Airway epithelial cell (primary cell): ENCODE measurements around the gene PCDHGB3. TPM values are rescaled to one million over a fixed set of nuclear protein-coding genes. Genes with fewer than 3 reads are reported as not detected.

Experiments used
- total RNA-seq: library from RNA; depleted of rRNA; stranded (reverse); fragments of >200 nt; gene quantifications from 2 replicates; pipeline ENCODE4 v1.2.3, GENCODE V29; 2015

PCDHGB3 gene
- total RNA-seq, 1 donor from 2014 or later = 0.46 TPM

DNA sequence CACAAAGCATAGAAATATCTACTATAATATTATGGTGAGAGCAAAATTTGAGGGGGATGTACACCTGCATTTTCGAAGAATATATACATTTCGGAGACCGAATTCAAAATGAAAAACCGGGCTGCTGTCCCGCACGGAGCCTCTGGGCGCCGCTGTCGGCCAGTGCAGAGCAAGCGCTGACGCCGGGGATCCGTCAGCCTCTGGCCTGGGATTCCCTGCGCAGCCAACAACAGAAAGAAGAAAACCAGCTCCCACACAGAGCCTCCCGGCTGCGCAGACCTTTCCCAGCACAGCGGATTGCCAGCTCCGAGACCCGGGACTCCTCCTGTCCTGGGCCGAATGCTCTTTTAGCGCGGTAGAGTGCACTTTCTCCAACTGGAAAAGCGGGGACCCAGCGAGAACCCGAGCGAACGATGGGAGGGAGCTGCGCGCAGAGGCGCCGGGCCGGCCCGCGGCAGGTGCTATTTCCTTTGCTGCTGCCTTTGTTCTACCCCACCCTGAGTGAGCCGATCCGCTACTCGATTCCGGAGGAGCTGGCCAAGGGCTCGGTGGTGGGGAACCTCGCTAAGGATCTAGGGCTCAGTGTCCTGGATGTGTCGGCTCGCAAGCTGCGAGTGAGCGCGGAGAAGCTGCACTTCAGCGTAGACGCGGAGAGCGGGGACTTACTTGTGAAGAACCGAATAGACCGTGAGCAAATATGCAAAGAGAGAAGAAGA is 37.9 kb downstream of the PCDHGB3 start, which contains the start of gene PCDHGB6:
Gene PCDHGB6, plus strand, starts transcription at position 232 of the 716 bp plus-strand sequence. Its CDS starts 182 bp downstream, at position 414.

DNA sequence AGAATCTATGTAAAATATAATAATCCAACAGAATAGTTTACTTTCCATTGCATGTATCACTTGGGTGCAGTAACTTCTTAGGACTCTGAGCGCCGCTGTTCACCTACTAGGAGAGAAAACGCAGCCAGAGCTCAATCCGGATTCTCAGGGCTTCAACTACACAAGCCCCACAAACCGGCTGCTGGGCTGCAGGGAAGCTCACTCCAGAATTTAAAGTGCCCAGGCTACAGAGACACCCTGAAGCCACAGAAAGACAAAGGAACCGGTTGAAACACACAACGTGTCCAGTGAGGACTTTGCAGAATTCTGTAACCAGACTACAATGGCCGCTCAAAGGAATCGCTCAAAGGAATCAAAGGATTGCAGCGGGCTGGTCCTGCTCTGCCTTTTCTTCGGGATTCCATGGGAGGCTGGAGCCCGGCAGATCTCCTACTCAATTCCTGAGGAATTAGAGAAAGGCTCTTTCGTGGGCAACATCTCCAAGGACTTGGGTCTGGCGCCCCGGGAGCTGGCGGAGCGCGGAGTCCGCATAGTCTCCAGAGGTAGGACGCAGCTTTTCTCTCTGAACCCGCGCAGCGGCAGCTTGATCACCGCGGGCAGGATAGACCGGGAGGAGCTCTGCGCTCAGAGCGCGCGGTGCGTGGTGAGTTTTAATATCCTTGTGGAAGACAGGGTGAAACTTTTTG is 43.0 kb downstream of the PCDHGB3 start, which contains the start of gene PCDHGA10:
Gene PCDHGA10, plus strand, starts transcription at position 134 of the 686 bp plus-strand sequence. Its CDS starts 189 bp downstream, at position 323.

DNA sequence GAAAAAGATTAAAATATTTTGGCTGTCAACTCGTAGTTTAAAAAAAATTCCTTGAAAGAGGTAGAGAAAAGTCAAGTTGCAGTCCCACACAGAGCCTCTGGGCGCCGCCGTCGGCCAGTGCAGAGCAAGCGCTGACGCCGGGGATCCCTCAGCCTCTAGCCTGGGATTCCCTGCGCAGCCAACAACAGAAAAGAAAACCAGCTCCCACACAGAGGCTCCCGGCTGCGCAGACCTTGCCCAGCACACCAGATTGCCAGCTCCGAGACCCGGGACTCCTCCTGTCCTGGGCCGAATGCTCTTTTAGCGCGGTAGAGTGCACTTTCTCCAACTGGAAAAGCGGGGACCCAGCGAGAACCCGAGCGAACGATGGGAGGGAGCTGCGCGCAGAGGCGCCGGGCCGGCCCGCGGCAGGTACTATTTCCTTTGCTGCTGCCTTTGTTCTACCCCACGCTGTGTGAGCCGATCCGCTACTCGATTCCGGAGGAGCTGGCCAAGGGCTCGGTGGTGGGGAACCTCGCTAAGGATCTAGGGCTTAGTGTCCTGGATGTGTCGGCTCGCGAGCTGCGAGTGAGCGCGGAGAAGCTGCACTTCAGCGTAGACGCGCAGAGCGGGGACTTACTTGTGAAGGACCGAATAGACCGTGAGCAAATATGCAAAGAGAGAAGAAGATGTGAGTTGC is 47.6 kb downstream of the PCDHGB3 start, which contains the start of gene PCDHGB7:
Gene PCDHGB7, plus strand, starts transcription at position 184 of the 679 bp plus-strand sequence. Its CDS starts 183 bp downstream, at position 367.

DNA sequence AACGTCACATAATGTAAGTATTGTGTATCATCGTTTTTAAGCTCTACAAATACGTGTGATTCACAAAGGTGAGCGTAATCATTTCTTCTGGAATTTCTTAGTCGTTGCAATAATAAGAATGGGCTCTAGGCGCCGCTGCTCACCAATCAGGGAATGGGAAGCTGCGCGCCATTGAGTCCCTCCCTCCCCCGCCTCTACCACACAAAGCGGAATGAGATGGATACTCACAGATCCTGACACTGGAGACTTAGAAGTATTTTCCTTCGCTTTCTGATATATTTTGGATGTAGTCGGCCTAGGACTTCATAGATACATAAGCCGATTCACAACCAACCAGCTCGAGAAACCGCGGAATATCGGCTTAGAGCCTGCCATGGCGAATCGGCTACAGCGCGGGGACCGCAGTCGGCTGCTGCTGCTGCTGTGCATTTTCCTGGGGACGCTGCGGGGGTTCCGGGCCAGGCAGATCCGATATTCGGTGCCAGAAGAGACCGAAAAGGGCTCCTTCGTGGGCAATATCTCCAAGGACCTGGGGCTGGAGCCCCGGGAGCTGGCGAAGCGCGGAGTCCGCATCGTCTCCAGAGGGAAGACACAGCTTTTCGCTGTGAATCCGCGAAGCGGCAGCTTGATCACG is 50.9 kb downstream of the PCDHGB3 start, which contains the start of gene PCDHGA11:
Gene PCDHGA11, plus strand, starts transcription at position 197 of the 634 bp plus-strand sequence. Its CDS starts 177 bp downstream, at position 374.

Other genes starting within 250 kb of the PCDHGB3 start
- gene PCDHB4, start 248.4 kb upstream of the PCDHGB3 start, total RNA-seq = not detected in 2 replicates
- gene PCDHB5, start 235.0 kb upstream of the PCDHGB3 start, total RNA-seq = 0.63 TPM in 1 of 2 replicates, not detected in the other
- 0.14 TPM in 1 of 2 replicates, not detected in the other for gene PCDHB6, start 220.2 kb upstream of the PCDHGB3 start, total RNA-seq
- gene PCDHB7, start 197.6 kb upstream of the PCDHGB3 start, total RNA-seq = not detected in 2 replicates
- gene PCDHB8, start 192.5 kb upstream of the PCDHGB3 start, total RNA-seq = 0.07 TPM in 1 of 2 replicates, not detected in the other
- gene PCDHB16, start 187.9 kb upstream of the PCDHGB3 start, total RNA-seq = 0.07 and 0.14 TPM in 2 replicates
- 0.07 TPM in 1 of 2 replicates, not detected in the other for gene PCDHB9, start 183.1 kb upstream of the PCDHGB3 start, total RNA-seq
- gene PCDHB10, start 177.9 kb upstream of the PCDHGB3 start, total RNA-seq = 0.05 and 0.21 TPM in 2 replicates
- 0.09 TPM in 1 of 2 replicates, not detected in the other for gene PCDHB11, start 170.6 kb upstream of the PCDHGB3 start, total RNA-seq
- gene PCDHB12, start 161.5 kb upstream of the PCDHGB3 start, total RNA-seq = 0.05 and 0.07 TPM in 2 replicates
- 0.09 and 0.14 TPM in 2 replicates for gene PCDHB13, start 156.3 kb upstream of the PCDHGB3 start, total RNA-seq
- gene PCDHB14, start 146.9 kb upstream of the PCDHGB3 start, total RNA-seq = 0.21 and 0.65 TPM in 2 replicates
- gene PCDHB15, start 124.8 kb upstream of the PCDHGB3 start, total RNA-seq = 0.07 and 0.28 TPM in 2 replicates
- not detected in 2 replicates for gene SLC25A2, start 66.2 kb upstream of the PCDHGB3 start, total RNA-seq
- gene TAF7, start 49.5 kb upstream of the PCDHGB3 start, total RNA-seq = 28.8 and 30.0 TPM in 2 replicates
- 0.28 TPM in 1 of 2 replicates, not detected in the other for gene PCDHGA1, start 39.7 kb upstream of the PCDHGB3 start, total RNA-seq
- 0.42 and 0.79 TPM in 2 replicates for gene PCDHGA2, start 31.5 kb upstream of the PCDHGB3 start, total RNA-seq
- gene PCDHGA3, start 26.4 kb upstream of the PCDHGB3 start, total RNA-seq = 0.14 and 0.21 TPM in 2 replicates
- gene PCDHGB1, start 20.1 kb upstream of the PCDHGB3 start, total RNA-seq = 0.07 TPM in 1 of 2 replicates, not detected in the other
- gene PCDHGA4, start 15.2 kb upstream of the PCDHGB3 start, total RNA-seq = 0.23 and 0.63 TPM in 2 replicates
- 0.42 TPM in 1 of 2 replicates, not detected in the other for gene PCDHGB2, start 10.2 kb upstream of the PCDHGB3 start, total RNA-seq
- gene PCDHGA5, start 6.1 kb upstream of the PCDHGB3 start, total RNA-seq = 0.05 and 0.07 TPM in 2 replicates
- gene PCDHGA6, start 3.6 kb downstream of the PCDHGB3 start, total RNA-seq = 0.37 and 0.63 TPM in 2 replicates
- 0.92 and 1.2 TPM in 2 replicates for gene PCDHGA7, start 12.5 kb downstream of the PCDHGB3 start, total RNA-seq
- gene PCDHGB4, start 17.5 kb downstream of the PCDHGB3 start, total RNA-seq = 2.2 and 3.0 TPM in 2 replicates
- 0.35 and 0.51 TPM in 2 replicates for gene PCDHGA8, start 22.4 kb downstream of the PCDHGB3 start, total RNA-seq
- gene PCDHGB5, start 27.7 kb downstream of the PCDHGB3 start, total RNA-seq = 6.1 and 7.2 TPM in 2 replicates
- gene PCDHGA9, start 32.5 kb downstream of the PCDHGB3 start, total RNA-seq = 1.2 and 1.8 TPM in 2 replicates
- gene PCDHGB6, start 37.8 kb downstream of the PCDHGB3 start, total RNA-seq = 1.1 and 1.5 TPM in 2 replicates
- gene PCDHGA10, start 42.7 kb downstream of the PCDHGB3 start, total RNA-seq = 4.7 and 6.2 TPM in 2 replicates
- 3.2 and 4.1 TPM in 2 replicates for gene PCDHGB7, start 47.4 kb downstream of the PCDHGB3 start, total RNA-seq
- gene PCDHGA11, start 50.8 kb downstream of the PCDHGB3 start, total RNA-seq = 3.3 and 5.2 TPM in 2 replicates
- 4.7 and 5.6 TPM in 2 replicates for gene PCDHGA12, start 60.3 kb downstream of the PCDHGB3 start, total RNA-seq
- 21.0 and 27.2 TPM in 2 replicates for gene PCDHGC3, start 105.7 kb downstream of the PCDHGB3 start, total RNA-seq
- 0.05 and 0.21 TPM in 2 replicates for gene PCDHGC4, start 114.8 kb downstream of the PCDHGB3 start, total RNA-seq
- gene PCDHGC5, start 118.8 kb downstream of the PCDHGB3 start, total RNA-seq = 0.79 and 1.1 TPM in 2 replicates
- 91.6 and 106 TPM in 2 replicates for gene DIAPH1, start 248.8 kb downstream of the PCDHGB3 start, total RNA-seq